ENCODE results near the gene HSPA12A. TPM values are rescaled to one million over a fixed set of nuclear protein-coding genes. Genes with fewer than 3 reads are reported as not detected.

The HSPA12A gene
- total and polyA plus RNA-seq, 7 experiments from 2014 or later, result 0.06 to 0.07 TPM; not detected in 5

GRCh38 chr10:116653885-116654284, 88.5 kb downstream of the HSPA12A start:
- peaks cover 0 to 3% of the 10 kb centered on the region in 2 donors for H3K27me3 ChIP-seq (ENCODE audit: control insufficient read depth in 2 of 2, insufficient read depth in 2 of 2, low read length in 2 of 2)
- H3K9me3 ChIP-seq (ENCODE audit: control insufficient read depth in 2 of 3, low read length in 3 of 3), result no peaks in the 10 kb centered on the region
- Mint-ChIP-seq H3K9me3 (peaks cover 0 to 48% (median 5%) of the 10 kb centered on the region in 11 donors), H3K4me3 (no peak overlapping the region), H3K36me3 (no peaks in the 10 kb centered on the region), H3K27me3 (peaks cover 2 to 48% (median 12%) of the 10 kb centered on the region in 5 donors), H3K4me1 (no peaks in the 10 kb centered on the region), H3K27ac (no peak overlapping the region)
- intact Hi-C loops (cut with micrococcal nuclease), result no loop called here
- H3K27ac ChIP-seq (ENCODE audit: low read depth, low read length), result no peak overlapping the region
- POLR2A ChIA-PET, result no interaction called here
- CTCF ChIA-PET, result no interaction called here
- DNase-seq (no peak), ATAC-seq (no peak)
- H3K4me1 ChIP-seq (ENCODE audit: control insufficient read depth in 2 of 2, insufficient read depth in 2 of 2, low read length in 2 of 2), result no peaks in the 10 kb centered on the region
- no peak overlapping the region for H3K4me3 ChIP-seq (ENCODE audit: low read length)
- H3K36me3 ChIP-seq (ENCODE audit: control insufficient read depth in 2 of 3, insufficient read depth in 3 of 3, low read length in 3 of 3), result no peaks in the 10 kb centered on the region

- peaks cover 0 to 44% (median 5%) of the 10 kb centered on the region in 11 donors for H3K9me3 Mint-ChIP-seq
- H3K27me3 ChIP-seq (ENCODE audit: control insufficient read depth in 2 of 2, insufficient read depth in 2 of 2, low read length in 2 of 2), result peaks cover 0 to 3% of the 10 kb centered on the region in 2 donors
- ChIA-PET POLR2A (no interaction called here), CTCF (no interaction called here)
- no peak overlapping the region for H3K27ac Mint-ChIP-seq
- H3K27me3 Mint-ChIP-seq, result peaks cover 2 to 28% (median 17%) of the 10 kb centered on the region in 5 donors
- intact Hi-C loops (cut with micrococcal nuclease), result no loop called here
- no peaks in the 10 kb centered on the region for H3K36me3 Mint-ChIP-seq
- H3K27ac ChIP-seq (ENCODE audit: low read depth, low read length), result no peak overlapping the region
- no peaks in the 10 kb centered on the region for H3K4me1 ChIP-seq (ENCODE audit: control insufficient read depth in 2 of 2, insufficient read depth in 2 of 2, low read length in 2 of 2)
- H3K4me3 ChIP-seq (ENCODE audit: low read length), result no peak overlapping the region
- no peaks in the 10 kb centered on the region for H3K36me3 ChIP-seq (ENCODE audit: control insufficient read depth in 2 of 3, insufficient read depth in 3 of 3, low read length in 3 of 3)
- no peaks in the 10 kb centered on the region for H3K9me3 ChIP-seq (ENCODE audit: control insufficient read depth in 2 of 3, low read length in 3 of 3)
- no peak overlapping the region for H3K4me3 Mint-ChIP-seq
- no peak for DNase-seq
- no peaks in the 10 kb centered on the region for H3K4me1 Mint-ChIP-seq
- ATAC-seq, result no peak
Observed at GRCh38 chr10:116648903-116649302, 93.5 kb downstream of the HSPA12A start.

GRCh38 chr10:116646502-116646901, 95.9 kb downstream of the HSPA12A start:
- no peak overlapping the region for H3K4me3 ChIP-seq (ENCODE audit: low read length)
- DNase-seq (no peak), ATAC-seq (no peak)
- Mint-ChIP-seq H3K36me3 (no peaks in the 10 kb centered on the region), H3K4me1 (no peaks in the 10 kb centered on the region), H3K9me3 (peaks cover 0 to 33% (median 5%) of the 10 kb centered on the region in 11 donors), H3K27ac (no peak overlapping the region), H3K27me3 (peaks cover 0 to 25% (median 14%) of the 10 kb centered on the region in 5 donors), H3K4me3 (no peak overlapping the region)
- POLR2A ChIA-PET, result no interaction called here
- no peaks in the 10 kb centered on the region for H3K9me3 ChIP-seq (ENCODE audit: control insufficient read depth in 2 of 3, low read length in 3 of 3)
- intact Hi-C loops (cut with micrococcal nuclease), result no loop called here
- H3K4me1 ChIP-seq (ENCODE audit: control insufficient read depth in 2 of 2, insufficient read depth in 2 of 2, low read length in 2 of 2), result no peaks in the 10 kb centered on the region
- H3K36me3 ChIP-seq (ENCODE audit: control insufficient read depth in 2 of 3, insufficient read depth in 3 of 3, low read length in 3 of 3), result no peaks in the 10 kb centered on the region
- no peak overlapping the region for H3K27ac ChIP-seq (ENCODE audit: low read depth, low read length)
- H3K27me3 ChIP-seq (ENCODE audit: control insufficient read depth in 2 of 2, insufficient read depth in 2 of 2, low read length in 2 of 2), result no peaks in the 10 kb centered on the region
- CTCF ChIA-PET, result no interaction called here

- no peaks in the 10 kb centered on the region for H3K27me3 ChIP-seq (ENCODE audit: control insufficient read depth in 2 of 2, insufficient read depth in 2 of 2, low read length in 2 of 2)
- CTCF ChIA-PET, result no interaction called here
- no peaks in the 10 kb centered on the region for H3K9me3 ChIP-seq (ENCODE audit: control insufficient read depth in 2 of 3, low read length in 3 of 3)
- POLR2A ChIA-PET, result no interaction called here
- ATAC-seq (no peak), DNase-seq (no peak)
- no peaks in the 10 kb centered on the region for H3K4me1 ChIP-seq (ENCODE audit: control insufficient read depth in 2 of 2, insufficient read depth in 2 of 2, low read length in 2 of 2)
- H3K4me1 Mint-ChIP-seq, result peaks cover 0 to 4% (median 0%) of the 10 kb centered on the region in 7 donors
- no peaks in the 10 kb centered on the region for H3K36me3 Mint-ChIP-seq
- peaks cover 0 to 38% (median 19%) of the 10 kb centered on the region in 5 donors for H3K27me3 Mint-ChIP-seq
- no peak overlapping the region for H3K27ac Mint-ChIP-seq
- H3K9me3 Mint-ChIP-seq, result peaks cover 0 to 14% (median 3%) of the 10 kb centered on the region in 11 donors
- H3K36me3 ChIP-seq (ENCODE audit: control insufficient read depth in 2 of 3, insufficient read depth in 3 of 3, low read length in 3 of 3), result no peaks in the 10 kb centered on the region
- H3K4me3 ChIP-seq (ENCODE audit: low read length), result no peak overlapping the region
- intact Hi-C loops (cut with micrococcal nuclease), result no loop called here
- no peak overlapping the region for H3K27ac ChIP-seq (ENCODE audit: low read depth, low read length)
- no peak overlapping the region for H3K4me3 Mint-ChIP-seq
Observed at GRCh38 chr10:116637830-116638229, 104.5 kb downstream of the HSPA12A start.

- peaks cover 0 to 4% (median 0%) of the 10 kb centered on the region in 7 donors for H3K4me1 Mint-ChIP-seq
- no peak overlapping the region for H3K4me3 ChIP-seq (ENCODE audit: low read length)
- no peak for ATAC-seq
- H3K36me3 Mint-ChIP-seq, result no peaks in the 10 kb centered on the region
- H3K4me3 Mint-ChIP-seq, result no peak overlapping the region
- no peaks in the 10 kb centered on the region for H3K27me3 ChIP-seq (ENCODE audit: control insufficient read depth in 2 of 2, insufficient read depth in 2 of 2, low read length in 2 of 2)
- ChIA-PET POLR2A (no interaction called here), CTCF (no interaction called here)
- no peaks in the 10 kb centered on the region for H3K4me1 ChIP-seq (ENCODE audit: control insufficient read depth in 2 of 2, insufficient read depth in 2 of 2, low read length in 2 of 2)
- H3K9me3 ChIP-seq (ENCODE audit: control insufficient read depth in 2 of 3, low read length in 3 of 3), result no peaks in the 10 kb centered on the region
- no peak overlapping the region for H3K27ac ChIP-seq (ENCODE audit: low read depth, low read length)
- H3K36me3 ChIP-seq (ENCODE audit: control insufficient read depth in 2 of 3, insufficient read depth in 3 of 3, low read length in 3 of 3), result no peaks in the 10 kb centered on the region
- peaks cover 0 to 32% (median 11%) of the 10 kb centered on the region in 5 donors for H3K27me3 Mint-ChIP-seq
- no peak for DNase-seq
- no peak overlapping the region for H3K27ac Mint-ChIP-seq
- H3K9me3 Mint-ChIP-seq, result peaks cover 0 to 14% (median 3%) of the 10 kb centered on the region in 11 donors
- intact Hi-C loops (cut with micrococcal nuclease), result no loop called here
Observed at GRCh38 chr10:116636976-116637375, 105.4 kb downstream of the HSPA12A start.

GRCh38 chr10:116636385-116636784, 106.0 kb downstream of the HSPA12A start:
- ATAC-seq (no peak), DNase-seq (no peak)
- peaks cover 0 to 4% (median 0%) of the 10 kb centered on the region in 7 donors for H3K4me1 Mint-ChIP-seq
- no peak overlapping the region for H3K4me3 Mint-ChIP-seq
- intact Hi-C loops (cut with micrococcal nuclease), result no loop called here
- Histone ChIP-seq H3K9me3 (ENCODE audit: control insufficient read depth in 2 of 3, low read length in 3 of 3) (no peaks in the 10 kb centered on the region), H3K4me1 (ENCODE audit: control insufficient read depth in 2 of 2, insufficient read depth in 2 of 2, low read length in 2 of 2) (no peaks in the 10 kb centered on the region), H3K27me3 (ENCODE audit: control insufficient read depth in 2 of 2, insufficient read depth in 2 of 2, low read length in 2 of 2) (no peaks in the 10 kb centered on the region), H3K36me3 (ENCODE audit: control insufficient read depth in 2 of 3, insufficient read depth in 3 of 3, low read length in 3 of 3) (no peaks in the 10 kb centered on the region), H3K4me3 (ENCODE audit: low read length) (no peak overlapping the region), H3K27ac (ENCODE audit: low read depth, low read length) (no peak overlapping the region)
- H3K27ac Mint-ChIP-seq, result no peak overlapping the region
- H3K9me3 Mint-ChIP-seq, result peaks cover 0 to 14% (median 3%) of the 10 kb centered on the region in 11 donors
- ChIA-PET POLR2A (no interaction called here), CTCF (no interaction called here)
- peaks cover 0 to 32% (median 11%) of the 10 kb centered on the region in 5 donors for H3K27me3 Mint-ChIP-seq
- H3K36me3 Mint-ChIP-seq, result no peaks in the 10 kb centered on the region

GRCh38 chr10:116634126-116634975, 108.0 kb downstream of the HSPA12A start:
- no peak overlapping the region for H3K4me3 ChIP-seq (ENCODE audit: low read length)
- H3K27ac ChIP-seq (ENCODE audit: low read depth, low read length), result no peak overlapping the region
- H3K27me3 Mint-ChIP-seq, result peaks cover 1 to 44% (median 8%) of the 10 kb centered on the region in 5 donors
- no peaks in the 10 kb centered on the region for H3K36me3 Mint-ChIP-seq
- no peak for ATAC-seq
- no peaks in the 10 kb centered on the region for H3K4me1 ChIP-seq (ENCODE audit: control insufficient read depth in 2 of 2, insufficient read depth in 2 of 2, low read length in 2 of 2)
- no peaks in the 10 kb centered on the region for H3K36me3 ChIP-seq (ENCODE audit: control insufficient read depth in 2 of 3, insufficient read depth in 3 of 3, low read length in 3 of 3)
- intact Hi-C loops (cut with micrococcal nuclease), result no loop called here
- no peaks in the 10 kb centered on the region for H3K9me3 ChIP-seq (ENCODE audit: control insufficient read depth in 2 of 3, low read length in 3 of 3)
- ChIA-PET POLR2A (no interaction called here), CTCF (no interaction called here)
- no peaks in the 10 kb centered on the region for H3K27me3 ChIP-seq (ENCODE audit: control insufficient read depth in 2 of 2, insufficient read depth in 2 of 2, low read length in 2 of 2)
- no peak for DNase-seq
- H3K4me1 Mint-ChIP-seq, result peaks cover 0 to 4% (median 0%) of the 10 kb centered on the region in 7 donors
- peaks cover 0 to 5% (median 0%) of the 10 kb centered on the region in 11 donors for H3K9me3 Mint-ChIP-seq
- H3K4me3 Mint-ChIP-seq, result no peak overlapping the region
- H3K27ac Mint-ChIP-seq, result no peak overlapping the region

All from naive thymus-derived CD4-positive, alpha-beta T cell (primary cell).